GM23248 (cell line): ENCODE data around the gene MAP2K7. TPM values are rescaled to one million over a fixed set of nuclear protein-coding genes. Genes with fewer than 3 reads are reported as not detected.

Experiments
- DNase-seq: peaks from one replicate; pipeline ENCODE4 v3.0.0-alpha.2; 2015
- H2AFZ ChIP-seq: fragments of 200-600 bp; sonication (generic); 2 replicates; pipeline ENCODE4 v1.6.1; 2016; ENCODE audit warnings: antibody characterized with exemption
- H3F3A ChIP-seq: fragments of 200-600 bp; sonication (generic); 2 replicates; pipeline ENCODE4 v1.6.1; 2016; ENCODE audit warnings: mild to moderate bottlenecking, antibody characterized with exemption, mixed run types; ENCODE audit not compliant: insufficient read depth
- H3K27ac ChIP-seq: fragments of 200-600 bp; sonication (generic); 2 replicates; pipeline ENCODE4 v1.5.1; 2016; ENCODE audit warnings: mild to moderate bottlenecking
- H3K27me3 ChIP-seq: fragments of 200-600 bp; sonication (generic); replicated peaks from 2 replicates; pipeline ENCODE4 v1.6.1; 2016; ENCODE audit warnings: mild to moderate bottlenecking; ENCODE audit not compliant: insufficient read depth
- H3K36me3 ChIP-seq: fragments of 200-600 bp; sonication (generic); 2 replicates; pipeline ENCODE4 v1.6.1; 2016; ENCODE audit warnings: low read depth, mild to moderate bottlenecking
- H3K4me1 ChIP-seq: fragments of 200-600 bp; sonication (generic); 2 replicates; pipeline ENCODE4 v1.6.1; 2016; ENCODE audit warnings: mild to moderate bottlenecking; ENCODE audit not compliant: insufficient read depth
- H3K4me2 ChIP-seq: fragments of 200-600 bp; sonication (generic); one replicate; pipeline ENCODE4 v1.6.1; 2016; ENCODE audit warnings: mild to moderate bottlenecking; ENCODE audit not compliant: unreplicated experiment
- H3K4me3 ChIP-seq: fragments of 200-600 bp; sonication (generic); 2 replicates; pipeline ENCODE4 v1.5.1; 2016; ENCODE audit warnings: mild to moderate bottlenecking
- H3K79me2 ChIP-seq: fragments of 200-600 bp; sonication (generic); 2 replicates; pipeline ENCODE4 v1.6.1; 2016; ENCODE audit warnings: mild to moderate bottlenecking; ENCODE audit not compliant: insufficient read depth
- H3K9ac ChIP-seq: fragments of 200-600 bp; sonication (generic); 2 replicates; pipeline ENCODE4 v1.6.1; 2016; ENCODE audit warnings: mild to moderate bottlenecking
- H3K9me2 ChIP-seq: fragments of 200-600 bp; sonication (generic); 2 replicates; pipeline ENCODE4 v1.6.1; 2016; ENCODE audit warnings: mixed run types, mild to moderate bottlenecking, moderate library complexity; ENCODE audit not compliant: insufficient read depth
- H3K9me3 ChIP-seq: fragments of 200-600 bp; sonication (generic); one replicate; pipeline ENCODE4 v1.6.1; 2017; ENCODE audit warnings: low read depth
- H4K20me1 ChIP-seq: fragments of 200-600 bp; sonication (generic); 2 replicates; pipeline ENCODE4 v1.6.0; 2016; ENCODE audit not compliant: insufficient read depth
- EZH2 ChIP-seq: fragments of 200-600 bp; sonication (generic); IDR thresholded peaks from 2 replicates; pipeline ENCODE4 v1.6.1; 2018; ENCODE audit warnings: antibody characterized with exemption, mild to moderate bottlenecking; ENCODE audit not compliant: insufficient read depth, poor library complexity, severe bottlenecking
- EZH2phosphoT487 ChIP-seq: fragments of 200-600 bp; sonication (generic); IDR thresholded peaks from 2 replicates; pipeline ENCODE4 v1.6.1; 2018; ENCODE audit warnings: antibody characterized with exemption, moderate library complexity, mild to moderate bottlenecking, low read depth; ENCODE audit not compliant: insufficient read depth
- WGBS, 2 experiments: methylation state at CpG; one replicate each; pipeline ENCODE4 v1.1.6; 2015 to 2017; ENCODE audit warnings: low lambda C conversion rate in 2 of 2, low coverage in 1 of 2; ENCODE audit errors: missing lambda C conversion rate in 2 of 2; 5-methylcytosine and 5-hydroxymethylcytosine counted together
- in situ Hi-C: fragments of 300-500 bp; cut with MboI; formaldehyde crosslinking; loops from 2 replicates; pipeline ENCODE4 v1.15.0; 2020
- polyA plus RNA-seq: library from polyadenylated mRNA; unstranded; fragments of >200 nt; fragmentation: Nextera tagmentation; extraction: Ambion mirVana; gene quantifications from 2 replicates; pipeline ENCODE4 v1.2.1, GENCODE V29; 2016
- total RNA-seq: library from RNA; depleted of rRNA; stranded (reverse); fragments of >200 nt; shearing (Covaris generic); gene quantifications from 2 replicates; pipeline ENCODE4 v1.2.3, GENCODE V29; 2014; rRNA removed

MAP2K7 gene
- total RNA-seq (9.7 and 14.8 TPM in 2 replicates), polyA plus RNA-seq (4.6 and 4.8 TPM in 2 replicates)

DNA sequence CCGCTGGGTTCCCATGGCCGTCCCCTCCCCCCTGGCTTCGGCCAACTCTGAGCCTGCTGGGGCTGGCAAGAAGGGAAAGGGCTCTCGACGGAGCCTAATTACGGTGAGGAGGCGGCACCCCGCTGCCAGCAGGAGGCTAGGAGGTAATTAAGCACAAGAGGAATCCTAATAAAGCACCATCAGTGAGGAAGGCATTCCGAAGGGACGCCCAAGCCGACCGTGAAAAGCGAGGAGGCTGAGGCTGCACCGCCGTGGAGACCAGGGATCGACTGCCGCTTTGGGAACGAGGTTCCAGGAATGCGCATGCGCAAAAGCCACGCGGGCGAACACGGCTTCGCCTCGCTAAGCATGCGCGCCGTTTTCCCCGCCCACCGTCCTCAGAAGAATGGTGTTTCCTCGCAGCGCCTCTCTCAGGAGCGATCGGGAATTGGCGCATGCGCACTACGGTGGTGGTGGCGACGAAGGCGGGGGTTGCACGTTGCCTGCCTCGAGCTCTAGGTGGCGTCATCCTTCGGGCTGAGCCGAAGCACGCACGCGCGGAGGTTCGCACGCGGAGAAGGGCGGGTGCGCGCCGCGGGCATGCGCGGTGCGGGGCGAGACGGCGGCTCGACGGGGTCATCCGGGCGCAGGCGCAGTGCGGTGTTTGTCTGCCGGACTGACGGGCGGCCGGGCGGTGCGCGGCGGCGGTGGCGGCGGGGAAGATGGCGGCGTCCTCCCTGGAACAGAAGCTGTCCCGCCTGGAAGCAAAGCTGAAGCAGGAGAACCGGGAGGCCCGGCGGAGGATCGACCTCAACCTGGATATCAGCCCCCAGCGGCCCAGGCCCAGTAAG is at the start of gene MAP2K7:
Gene MAP2K7, plus strand, starts transcription at position 634 of the 830 bp plus-strand sequence. Its CDS starts 68 bp downstream, at position 702.
- no peaks in the 10 kb centered on the region for H3K9me3 ChIP-seq
- H3K9me2 ChIP-seq, result no peaks in the 10 kb centered on the region
- peak; percentile 100 for DNase-seq
- H4K20me1 ChIP-seq, result no peaks in the 10 kb centered on the region; the same call in 1 of the 2 replicates
- peak within 1 kb of the TSS; percentile 89 for H3K9ac ChIP-seq
- in situ Hi-C loops, result no loop called here
- H3K4me1 ChIP-seq, result peaks cover 10% of the 10 kb centered on the region
- H3F3A ChIP-seq, result no peaks in the 10 kb centered on the region
- peak within 1 kb of the TSS; percentile 71 for H3K27ac ChIP-seq
- 1% methylated on average over 60 to 79 of the region's 89 CpGs for WGBS, 2 experiments
- H3K27me3 ChIP-seq, result no peaks in the 10 kb centered on the region
- peak within 1 kb of the TSS; percentile 89 for H3K4me3 ChIP-seq
- H2AFZ ChIP-seq, result peak within 1 kb of the TSS; percentile 82
- H3K4me2 ChIP-seq, result peak within 1 kb of the TSS; percentile 98
- peaks cover 52% of the 10 kb centered on the region for H3K79me2 ChIP-seq
- TF ChIP-seq EZH2phosphoT487 (no peak), EZH2 (no peak)
- no peaks in the 10 kb centered on the region for H3K36me3 ChIP-seq

GRCh38 chr19:7855426-7856108 is 48.1 kb upstream of the MAP2K7 start:
- in situ Hi-C loops, result no loop called here
- no peak overlapping the region for H2AFZ ChIP-seq
- no peaks in the 10 kb centered on the region for H3F3A ChIP-seq
- DNase-seq, result no peak
- H3K27me3 ChIP-seq, result no peaks in the 10 kb centered on the region
- no peaks in the 10 kb centered on the region for H3K4me1 ChIP-seq
- H3K4me3 ChIP-seq, result no peak overlapping the region
- H3K9me3 ChIP-seq, result no peaks in the 10 kb centered on the region
- no peak overlapping the region for H3K27ac ChIP-seq
- 89 to 90% methylated on average over 26 of the region's 26 CpGs for WGBS, 2 experiments
- no peaks in the 10 kb centered on the region for H3K36me3 ChIP-seq
- H3K9me2 ChIP-seq, result no peaks in the 10 kb centered on the region
- H3K4me2 ChIP-seq, result no peak overlapping the region
- no peak overlapping the region for H3K9ac ChIP-seq
- no peaks in the 10 kb centered on the region for H3K79me2 ChIP-seq
- TF ChIP-seq EZH2 (no peak), EZH2phosphoT487 (no peak)
- no peaks in the 10 kb centered on the region for H4K20me1 ChIP-seq

- no peak for TF ChIP-seq EZH2phosphoT487
- no peak for TF ChIP-seq EZH2
- Histone ChIP-seq H3K9me2 (no peaks in the 10 kb centered on the region), H3K4me3 (no peak overlapping the region), H3K9ac (no peak overlapping the region), H3K36me3 (no peaks in the 10 kb centered on the region), H3K9me3 (no peaks in the 10 kb centered on the region), H2AFZ (no peak overlapping the region), H3F3A (no peaks in the 10 kb centered on the region), H3K27me3 (no peaks in the 10 kb centered on the region), H4K20me1 (no peaks in the 10 kb centered on the region), H3K79me2 (no peaks in the 10 kb centered on the region), H3K27ac (no peak overlapping the region), H3K4me1 (no peaks in the 10 kb centered on the region), H3K4me2 (no peak overlapping the region)
- 79 to 81% methylated on average over 16 of the region's 16 CpGs for WGBS, 2 experiments
- peak; percentile 29 for DNase-seq
- in situ Hi-C loops, result no loop called here
These were observed 47.5 kb upstream of the MAP2K7 start for GRCh38 chr19:7856109-7856591.
